CD4-positive, alpha-beta T cell (primary cell): ENCODE results near the gene SYNGAP1. TPM values are rescaled to one million over a fixed set of nuclear protein-coding genes. Genes with fewer than 3 reads are reported as not detected.

ENCODE experiments used
- ATAC-seq: fragments of 200-7000 bp; cut with Tn5 transposase; one replicate; pipeline ENCODE4 v1.10.0; 2022; ENCODE audit warnings: mild to moderate bottlenecking; ENCODE audit not compliant: poor library complexity
- CTCF ChIA-PET: fragments of 350-600 bp; sonication (Branson Sonifier 250); formaldehyde crosslinking; loops from one replicate; lab custom pipeline; 2021; ENCODE audit warnings: antibody characterized with exemption, inconsistent platforms; lab: Charles Lee
- POLR2A ChIA-PET: fragments of 350-600 bp; sonication (Branson Sonifier 250); formaldehyde crosslinking; loops from one replicate; lab custom pipeline; 2021; ENCODE audit warnings: antibody characterized with exemption, inconsistent platforms; lab: Charles Lee
- DNase-seq, 14 experiments: peaks; one replicate each; pipeline ENCODE4 v3.0.0-alpha.2; 2013 to 2020; ENCODE audit warnings: mixed read lengths in 2 of 14
- H3K27ac ChIP-seq, 2 donors: one replicate each; pipeline versions ENCODE4 v1.5.1 to v1.7.0; 2013; ENCODE audit warnings: low read length in 2 of 2, low read depth in 1 of 2, mild to moderate bottlenecking in 1 of 2
- H3K27me3 ChIP-seq, 2 experiments: 1 replicate in 1 of 2; 2 replicates in 1 of 2; pipeline versions ENCODE4 v1.6.1 to v1.7.0; 2013; ENCODE audit warnings: low read length in 2 of 2, control low read depth in 1 of 2, mild to moderate bottlenecking in 1 of 2, moderate library complexity in 1 of 2; ENCODE audit not compliant: insufficient read depth in 2 of 2, control insufficient read depth in 1 of 2
- H3K36me3 ChIP-seq: one replicate; pipeline ENCODE4 v1.6.1; 2013; ENCODE audit warnings: low read length, control low read depth; ENCODE audit not compliant: insufficient read depth
- H3K4me1 ChIP-seq: one replicate; pipeline ENCODE4 v1.6.1; 2013; ENCODE audit warnings: low read length, control low read depth; ENCODE audit not compliant: insufficient read depth
- H3K4me3 ChIP-seq: one replicate; pipeline ENCODE4 v1.5.1; 2013; ENCODE audit warnings: mild to moderate bottlenecking, low read length, moderate library complexity
- H3K9me3 ChIP-seq, 2 experiments: 1 replicate in 1 of 2; 2 replicates in 1 of 2; pipeline versions ENCODE4 v1.6.1 to v1.7.0; 2013; ENCODE audit warnings: low read length in 2 of 2, mild to moderate bottlenecking in 2 of 2, control low read depth in 1 of 2, moderate library complexity in 1 of 2; ENCODE audit not compliant: control insufficient read depth in 1 of 2, insufficient read depth in 1 of 2
- H3K27ac Mint-ChIP-seq: one replicate; pipeline ENCODE4 v1.8.0; 2020; ENCODE audit warnings: mixed read lengths
- H3K27me3 Mint-ChIP-seq: one replicate; pipeline ENCODE4 v1.8.0; 2021; ENCODE audit warnings: mixed read lengths
- H3K36me3 Mint-ChIP-seq: one replicate; pipeline ENCODE4 v1.8.0; 2021; ENCODE audit warnings: low read depth, mixed read lengths
- H3K4me1 Mint-ChIP-seq: one replicate; pipeline ENCODE4 v1.8.0; 2021; ENCODE audit warnings: low read depth, mixed read lengths
- H3K4me3 Mint-ChIP-seq: one replicate; pipeline ENCODE4 v1.8.0; 2020; ENCODE audit warnings: mild to moderate bottlenecking, mixed read lengths
- H3K9me3 Mint-ChIP-seq: one replicate; pipeline ENCODE4 v1.8.0; 2020; ENCODE audit warnings: mixed read lengths
- intact Hi-C, 2 experiments: fragments of 100-400 bp; cut with DNase I in 1 of 2; cut with micrococcal nuclease in 1 of 2; formaldehyde crosslinking; loops; one replicate each; pipeline versions ENCODE4 v1.15.1 to v1.9.0; 2023 to 2025; cut with DNase I, micrococcal nuclease
- total RNA-seq, 174 experiments: library from RNA in 2 of 174; stranded (reverse) in 2 of 174; gene quantifications; one replicate each; pipeline ENCODE4 v1.2.3 and lab custom pipeline; 2021 to 2026
- TF ChIP-seq, protein P1 (sequence below): fragments of 200-600 bp; IDR thresholded peaks from one replicate; pipeline ENCODE4 v1.8.0; 2022; ENCODE audit warnings: antibody characterized with exemption, mild to moderate bottlenecking

Gene SYNGAP1
- total RNA-seq, 2 experiments from 2014 or later, result 62.4 to 63.8 TPM

DNA sequence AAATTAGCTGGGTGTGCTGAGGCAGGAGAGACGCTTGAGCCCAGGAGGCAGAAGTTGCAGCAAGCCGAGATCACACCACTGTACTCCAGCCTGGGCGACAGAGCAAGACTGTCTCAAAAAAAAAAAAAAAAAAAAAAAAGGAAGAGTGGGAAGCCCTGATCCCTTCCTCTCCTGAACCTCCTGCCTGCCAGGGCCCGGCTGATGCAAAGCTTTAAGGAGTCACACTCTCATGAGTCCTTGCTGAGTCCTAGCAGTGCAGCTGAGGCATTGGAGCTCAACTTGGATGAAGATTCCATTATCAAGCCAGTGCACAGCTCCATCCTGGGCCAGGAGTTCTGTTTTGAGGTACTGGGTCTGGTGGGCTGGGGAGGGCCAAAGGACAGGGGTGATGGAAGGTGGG is 15.1 kb downstream of the SYNGAP1 start:
- H3K4me3 Mint-ChIP-seq, result no peak overlapping the region
- ATAC-seq (no peak), DNase-seq (no peak)
- H3K27ac ChIP-seq, result no peak overlapping the region
- intact Hi-C loops, result loop anchor here in 1 of 2 experiments (5.0 to 10.0 kb wide), 3 partner anchors 142 to 800 kb away; partner anchors contain the start of genes HMGA1 and LEMD2
- peaks cover 50% of the 10 kb centered on the region for H3K36me3 ChIP-seq
- TF ChIP-seq, protein P1, sequence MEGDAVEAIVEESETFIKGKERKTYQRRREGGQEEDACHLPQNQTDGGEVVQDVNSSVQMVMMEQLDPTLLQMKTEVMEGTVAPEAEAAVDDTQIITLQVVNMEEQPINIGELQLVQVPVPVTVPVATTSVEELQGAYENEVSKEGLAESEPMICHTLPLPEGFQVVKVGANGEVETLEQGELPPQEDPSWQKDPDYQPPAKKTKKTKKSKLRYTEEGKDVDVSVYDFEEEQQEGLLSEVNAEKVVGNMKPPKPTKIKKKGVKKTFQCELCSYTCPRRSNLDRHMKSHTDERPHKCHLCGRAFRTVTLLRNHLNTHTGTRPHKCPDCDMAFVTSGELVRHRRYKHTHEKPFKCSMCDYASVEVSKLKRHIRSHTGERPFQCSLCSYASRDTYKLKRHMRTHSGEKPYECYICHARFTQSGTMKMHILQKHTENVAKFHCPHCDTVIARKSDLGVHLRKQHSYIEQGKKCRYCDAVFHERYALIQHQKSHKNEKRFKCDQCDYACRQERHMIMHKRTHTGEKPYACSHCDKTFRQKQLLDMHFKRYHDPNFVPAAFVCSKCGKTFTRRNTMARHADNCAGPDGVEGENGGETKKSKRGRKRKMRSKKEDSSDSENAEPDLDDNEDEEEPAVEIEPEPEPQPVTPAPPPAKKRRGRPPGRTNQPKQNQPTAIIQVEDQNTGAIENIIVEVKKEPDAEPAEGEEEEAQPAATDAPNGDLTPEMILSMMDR, result no peak
- ChIA-PET POLR2A (interaction anchor here (1.2 kb wide), 1 partner anchor 44 kb away, joined by 3 read pairs; no protein-coding TSS in a partner anchor), CTCF (no interaction called here)
- no peaks in the 10 kb centered on the region for H3K9me3 ChIP-seq
- no peaks in the 10 kb centered on the region for H3K9me3 Mint-ChIP-seq
- H3K36me3 Mint-ChIP-seq, result peaks cover 64% of the 10 kb centered on the region
- H3K4me1 Mint-ChIP-seq, result peaks cover 35% of the 10 kb centered on the region
- H3K27me3 Mint-ChIP-seq, result no peaks in the 10 kb centered on the region
- H3K4me1 ChIP-seq, result peaks cover 31% of the 10 kb centered on the region
- H3K27me3 ChIP-seq, result no peaks in the 10 kb centered on the region
- H3K27ac Mint-ChIP-seq, result peak overlapping the region; percentile 24
- H3K4me3 ChIP-seq, result no peak overlapping the region

DNA sequence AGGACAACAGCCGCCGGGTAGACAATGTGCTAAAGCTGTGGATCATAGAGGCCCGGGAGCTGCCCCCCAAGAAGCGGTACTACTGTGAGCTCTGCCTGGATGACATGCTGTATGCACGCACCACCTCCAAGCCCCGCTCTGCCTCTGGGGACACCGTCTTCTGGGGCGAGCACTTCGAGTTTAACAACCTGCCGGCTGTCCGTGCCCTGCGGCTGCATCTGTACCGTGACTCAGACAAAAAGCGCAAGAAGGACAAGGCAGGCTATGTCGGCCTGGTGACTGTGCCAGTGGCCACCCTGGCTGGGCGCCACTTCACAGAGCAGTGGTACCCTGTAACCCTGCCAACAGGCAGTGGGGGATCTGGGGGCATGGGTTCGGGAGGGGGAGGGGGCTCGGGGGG is 17.8 kb downstream of the SYNGAP1 start:
- Histone ChIP-seq H3K27me3 (no peaks in the 10 kb centered on the region), H3K4me1 (peaks cover 5% of the 10 kb centered on the region), H3K27ac (no peak overlapping the region), H3K36me3 (peaks cover 70% of the 10 kb centered on the region), H3K9me3 (no peaks in the 10 kb centered on the region), H3K4me3 (no peak overlapping the region)
- Mint-ChIP-seq H3K9me3 (no peaks in the 10 kb centered on the region), H3K27me3 (no peaks in the 10 kb centered on the region), H3K4me3 (no peak overlapping the region), H3K36me3 (peaks cover 85% of the 10 kb centered on the region), H3K4me1 (peaks cover 12% of the 10 kb centered on the region), H3K27ac (no peak overlapping the region)
- no peak for DNase-seq
- ATAC-seq, result no peak
- TF ChIP-seq, protein P1, result no peak
- intact Hi-C loops, result loop anchor here in 1 of 2 experiments (10.0 kb wide), 2 partner anchors 347 to 797 kb away; partner anchors contain the start of genes HMGA1 and LEMD2
- ChIA-PET POLR2A (no interaction called here), CTCF (no interaction called here)

DNA sequence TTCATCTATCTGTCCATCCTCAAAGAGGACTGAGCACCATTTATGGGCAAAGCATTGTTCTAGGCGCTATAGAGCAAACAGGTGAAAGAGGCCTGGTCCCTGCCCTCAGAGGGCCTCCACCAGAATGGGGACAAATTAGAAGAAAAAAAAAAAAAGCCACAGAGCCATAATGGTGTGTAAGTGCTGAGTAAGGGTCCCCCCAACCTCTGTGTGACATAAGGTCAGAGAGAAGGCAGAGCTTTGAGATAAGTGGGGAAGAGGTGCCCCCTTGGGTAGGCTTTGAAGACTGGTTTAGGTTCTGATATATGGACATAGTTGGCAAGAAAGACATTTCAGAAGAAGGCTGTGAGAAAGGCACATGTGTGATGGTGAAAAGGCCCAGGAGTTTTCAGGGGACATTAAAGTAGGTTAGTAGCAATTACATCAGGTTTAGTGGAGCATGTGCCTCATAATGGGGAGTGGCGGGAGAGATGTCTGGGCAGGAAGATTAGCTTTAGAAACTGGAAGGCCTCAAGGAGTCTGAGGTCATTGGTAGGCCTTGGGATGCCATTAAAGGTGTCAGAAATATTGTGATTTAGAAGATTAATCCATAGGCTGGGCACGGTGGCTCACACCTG is 19.2 kb downstream of the SYNGAP1 start:
- Mint-ChIP-seq H3K27ac (no peak overlapping the region), H3K9me3 (no peaks in the 10 kb centered on the region), H3K4me3 (no peak overlapping the region), H3K36me3 (peaks cover 80% of the 10 kb centered on the region), H3K4me1 (peaks cover 2% of the 10 kb centered on the region), H3K27me3 (no peaks in the 10 kb centered on the region)
- ATAC-seq, result no peak
- POLR2A ChIA-PET, result interaction anchor here (0.9 kb wide), 1 partner anchor 8 kb away, joined by 3 read pairs; no protein-coding TSS in a partner anchor
- H3K36me3 ChIP-seq, result peaks cover 74% of the 10 kb centered on the region
- intact Hi-C loops, result loop anchor here in 1 of 2 experiments (10.0 kb wide), 2 partner anchors 346 to 796 kb away; partner anchors contain the start of genes HMGA1 and LEMD2
- H3K9me3 ChIP-seq, result no peaks in the 10 kb centered on the region
- no peaks in the 10 kb centered on the region for H3K27me3 ChIP-seq
- H3K4me3 ChIP-seq, result no peak overlapping the region
- TF ChIP-seq, protein P1, result no peak
- CTCF ChIA-PET, result no interaction called here
- no peaks in the 10 kb centered on the region for H3K4me1 ChIP-seq
- no peak overlapping the region for H3K27ac ChIP-seq
- no peak for DNase-seq
